Neuronal stem cell (in vitro differentiated cells): ENCODE results near the gene MGRN1.

ENCODE experiments used
- DNase-seq: peaks from one replicate; pipeline ENCODE4 v3.0.0-alpha.2; 2013; ENCODE audit warnings: low spot score
- H2AFZ ChIP-seq: one replicate; pipeline ENCODE4 v1.6.1; 2013; ENCODE audit warnings: mild to moderate bottlenecking, low read length, inconsistent platforms
- H2AK5ac ChIP-seq: 2 replicates; pipeline ENCODE4 v1.6.1; 2013; ENCODE audit warnings: low read depth, mild to moderate bottlenecking, inconsistent platforms, low read length, moderate library complexity, mixed read lengths
- H2BK120ac ChIP-seq: 2 replicates; pipeline ENCODE4 v1.6.1; 2013; ENCODE audit warnings: low read depth, mild to moderate bottlenecking, inconsistent platforms, low read length, moderate library complexity, mixed read lengths
- H2BK12ac ChIP-seq: one replicate; pipeline ENCODE4 v1.6.1; 2013; ENCODE audit warnings: low read length, inconsistent platforms
- H2BK15ac ChIP-seq: 2 replicates; pipeline ENCODE4 v1.6.1; 2013; ENCODE audit warnings: mild to moderate bottlenecking, low read length, inconsistent platforms, mixed read lengths
- H2BK5ac ChIP-seq: one replicate; pipeline ENCODE4 v1.6.1; 2013; ENCODE audit warnings: inconsistent platforms, mild to moderate bottlenecking, low read length, moderate library complexity
- H3K14ac ChIP-seq: one replicate; pipeline ENCODE4 v1.6.1; 2013; ENCODE audit warnings: low read length, inconsistent platforms
- H3K18ac ChIP-seq: 2 replicates; pipeline ENCODE4 v1.6.1; 2013; ENCODE audit warnings: low read length, inconsistent platforms
- H3K23ac ChIP-seq: 2 replicates; pipeline ENCODE4 v1.6.1; 2013; ENCODE audit warnings: low read depth, mild to moderate bottlenecking, mixed read lengths, low read length, inconsistent platforms; ENCODE audit not compliant: poor library complexity
- H3K27ac ChIP-seq: replicated peaks from 3 replicates; pipeline ENCODE4 v1.5.1; 2013; ENCODE audit warnings: low read length, inconsistent platforms
- H3K27me3 ChIP-seq, 3 experiments: 2 replicates each; pipeline ENCODE4 v1.6.1; 2013; ENCODE audit warnings: low read length in 3 of 3, mild to moderate bottlenecking in 2 of 3, inconsistent platforms in 1 of 3, low read depth in 1 of 3, mixed read lengths in 1 of 3, moderate library complexity in 1 of 3; ENCODE audit not compliant: control insufficient read depth in 3 of 3, insufficient read depth in 3 of 3
- H3K36me3 ChIP-seq, 2 donors: replicated peaks in 1 of 2; 2 replicates each; pipeline ENCODE4 v1.6.1; 2013; ENCODE audit warnings: low read length in 2 of 2; ENCODE audit not compliant: control insufficient read depth in 2 of 2, insufficient read depth in 2 of 2
- H3K4ac ChIP-seq: 2 replicates; pipeline ENCODE4 v1.6.1; 2013; ENCODE audit warnings: inconsistent platforms, mild to moderate bottlenecking, low read length, moderate library complexity
- H3K4me1 ChIP-seq, 2 donors: 1 replicate in 1 of 2; 2 replicates in 1 of 2; pipeline ENCODE4 v1.6.1; 2013; ENCODE audit warnings: low read length in 2 of 2, low read depth in 1 of 2; ENCODE audit not compliant: control insufficient read depth in 2 of 2, insufficient read depth in 1 of 2
- H3K4me2 ChIP-seq: one replicate; pipeline ENCODE4 v1.6.1; 2013; ENCODE audit warnings: mild to moderate bottlenecking, low read length, inconsistent platforms; ENCODE audit not compliant: insufficient read depth, poor library complexity, severe bottlenecking
- H3K4me3 ChIP-seq, 2 donors: 2 replicates each; pipeline ENCODE4 v1.5.1; 2013; ENCODE audit warnings: low read length in 2 of 2, mild to moderate bottlenecking in 2 of 2, inconsistent platforms in 1 of 2, moderate library complexity in 1 of 2
- H3K79me1 ChIP-seq: one replicate; pipeline ENCODE4 v1.6.1; 2013; ENCODE audit warnings: low read depth, mild to moderate bottlenecking, inconsistent platforms, low read length, moderate library complexity
- H3K9ac ChIP-seq: one replicate; pipeline ENCODE4 v1.6.1; 2013; ENCODE audit warnings: mild to moderate bottlenecking, low read depth, low read length, inconsistent platforms; ENCODE audit not compliant: poor library complexity
- H3K9me3 ChIP-seq, 2 donors: replicated peaks in 1 of 2; 2 replicates each; pipeline versions ENCODE3 to v1.6.1; 2013; ENCODE audit warnings: low read length in 2 of 2, mild to moderate bottlenecking in 2 of 2, inconsistent platforms in 1 of 2, low read depth in 1 of 2, mixed read lengths in 1 of 2, moderate library complexity in 1 of 2; ENCODE audit not compliant: control insufficient read depth in 2 of 2, insufficient read depth in 1 of 2
- H4K8ac ChIP-seq: one replicate; pipeline ENCODE4 v1.6.1; 2013; ENCODE audit warnings: low read depth, mild to moderate bottlenecking, inconsistent platforms, low read length, moderate library complexity
- H4K91ac ChIP-seq: one replicate; pipeline ENCODE4 v1.6.1; 2013; ENCODE audit warnings: low read length, low read depth, mild to moderate bottlenecking, inconsistent platforms; ENCODE audit not compliant: poor library complexity
- WGBS, 2 donors: extraction: QIAGEN DNeasy Blood & Tissue Kit; methylation state at CpG; one replicate each; pipeline ENCODE4 v1.1.7; 2013; ENCODE audit warnings: missing lambda C conversion rate in 2 of 2, mixed read lengths in 1 of 2; ENCODE audit not compliant: insufficient read length in 2 of 2, insufficient replicate concordance in 1 of 2; ENCODE audit errors: extremely low coverage in 2 of 2; 5-methylcytosine and 5-hydroxymethylcytosine counted together

MGRN1 gene

DNA sequence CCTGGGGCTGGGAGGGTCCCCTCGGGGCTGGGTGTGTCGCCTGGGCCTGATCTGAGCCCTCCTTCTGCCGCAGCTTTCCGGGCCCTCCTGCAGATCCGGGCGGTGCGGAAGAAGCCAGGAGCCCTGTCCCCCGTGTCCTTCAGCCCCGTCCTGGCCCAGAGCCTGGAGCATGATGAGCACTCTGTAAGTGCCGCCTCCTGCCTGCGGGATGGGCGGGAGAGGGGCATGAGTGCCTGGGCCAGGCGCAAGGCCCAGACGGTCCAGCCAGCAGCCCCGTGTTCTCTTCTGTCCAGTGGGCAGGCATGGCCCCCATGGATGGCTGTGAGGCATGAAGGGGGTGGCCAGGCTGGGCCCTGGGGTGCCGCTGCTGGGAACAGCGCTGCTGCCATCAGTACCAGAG lies 52.8 kb downstream of the MGRN1 start:
- no peak overlapping the region for H2AK5ac ChIP-seq
- no CpG with 5 or more reads among the region's 17 CpGs for WGBS, 2 donors
- H3K79me1 ChIP-seq, result peaks cover 6% of the 10 kb centered on the region
- no peak overlapping the region for H3K27ac ChIP-seq
- no peaks in the 10 kb centered on the region for H3K9me3 ChIP-seq
- DNase-seq, result no peak
- H3K4ac ChIP-seq, result peak overlapping the region; percentile 23
- H2BK12ac ChIP-seq, result no peak overlapping the region
- H4K8ac ChIP-seq, result peak overlapping the region; percentile 92
- peaks cover 16 to 70% of the 10 kb centered on the region in 2 donors for H3K36me3 ChIP-seq
- H2BK120ac ChIP-seq, result no peak overlapping the region
- no peak overlapping the region for H2BK15ac ChIP-seq
- no peak overlapping the region for H2BK5ac ChIP-seq
- no peak overlapping the region for H3K9ac ChIP-seq
- H4K91ac ChIP-seq, result no peak overlapping the region
- no peak overlapping the region for H3K18ac ChIP-seq
- no peaks in the 10 kb centered on the region for H3K27me3 ChIP-seq
- no peak overlapping the region for H2AFZ ChIP-seq
- H3K4me3 ChIP-seq, result no peak overlapping the region
- H3K14ac ChIP-seq, result no peak overlapping the region
- no peak overlapping the region for H3K4me2 ChIP-seq
- no peak overlapping the region for H3K23ac ChIP-seq
- no peaks in the 10 kb centered on the region for H3K4me1 ChIP-seq

DNA sequence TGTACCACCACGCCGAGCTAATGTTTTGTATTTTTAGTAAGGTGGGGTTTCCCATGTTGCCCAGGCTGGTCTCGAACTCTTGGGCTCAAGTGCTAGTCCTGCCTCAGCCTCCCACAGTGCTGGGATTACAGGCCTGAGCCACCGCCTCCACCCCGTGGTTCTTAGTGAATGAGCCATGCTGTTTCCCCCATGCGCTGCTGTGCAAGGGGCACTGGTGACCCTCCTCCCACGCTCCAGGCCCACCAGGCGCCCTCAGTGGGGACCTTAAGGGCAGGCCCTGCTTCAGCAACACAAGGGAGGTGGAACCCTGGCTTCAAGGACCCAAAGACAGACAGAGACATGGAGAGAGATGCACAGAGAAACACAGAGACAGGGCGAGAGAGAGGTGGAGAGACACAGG lies 53.4 kb downstream of the MGRN1 start:
- no peaks in the 10 kb centered on the region for H3K27me3 ChIP-seq
- no peaks in the 10 kb centered on the region for H3K4me1 ChIP-seq
- H3K79me1 ChIP-seq, result peaks cover 6% of the 10 kb centered on the region
- H3K36me3 ChIP-seq, result peaks cover 16 to 70% of the 10 kb centered on the region in 2 donors
- H3K4me3 ChIP-seq, result no peak overlapping the region
- H2AK5ac ChIP-seq, result no peak overlapping the region
- H2AFZ ChIP-seq, result no peak overlapping the region
- H3K23ac ChIP-seq, result no peak overlapping the region
- no peak overlapping the region for H2BK15ac ChIP-seq
- no peak overlapping the region for H4K91ac ChIP-seq
- no peak overlapping the region for H3K4ac ChIP-seq
- H3K4me2 ChIP-seq, result no peak overlapping the region
- no peak overlapping the region for H3K14ac ChIP-seq
- no peak for DNase-seq
- H2BK12ac ChIP-seq, result no peak overlapping the region
- no peak overlapping the region for H3K18ac ChIP-seq
- no peak overlapping the region for H2BK5ac ChIP-seq
- no peak overlapping the region for H4K8ac ChIP-seq
- no peak overlapping the region for H3K27ac ChIP-seq
- no peak overlapping the region for H3K9ac ChIP-seq
- H3K9me3 ChIP-seq, result no peaks in the 10 kb centered on the region
- no CpG with 5 or more reads among the region's 9 CpGs for WGBS, 2 donors
- no peak overlapping the region for H2BK120ac ChIP-seq

DNA sequence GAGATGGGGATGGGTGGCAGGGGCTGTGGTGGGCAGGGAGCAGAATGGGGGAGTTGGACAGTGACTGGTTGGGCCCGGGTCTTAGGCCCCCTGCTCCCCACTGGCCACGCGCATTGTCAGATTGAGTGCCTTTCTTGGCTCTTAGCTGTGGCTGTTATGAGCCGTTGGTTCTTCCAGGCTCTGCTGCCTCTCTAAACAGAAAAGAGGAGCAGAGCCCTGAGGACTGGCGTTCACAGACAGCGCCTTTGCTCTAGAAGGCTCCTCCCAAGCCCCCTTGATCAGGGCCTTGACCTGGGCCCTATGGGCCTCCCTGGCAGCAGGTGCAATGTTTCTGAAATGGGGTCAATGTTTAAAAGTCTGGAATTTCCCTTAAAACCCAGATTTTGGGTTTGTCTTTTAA lies 54.0 kb downstream of the MGRN1 start:
- WGBS, 2 donors, result no CpG with 5 or more reads among the region's 6 CpGs
- Histone ChIP-seq H3K18ac (no peak overlapping the region), H2BK5ac (no peak overlapping the region), H4K8ac (no peak overlapping the region), H2BK12ac (no peak overlapping the region), H3K14ac (no peak overlapping the region), H3K9me3 (no peaks in the 10 kb centered on the region), H3K4ac (no peak overlapping the region), H3K36me3 (peaks cover 16 to 70% of the 10 kb centered on the region in 2 donors), H3K79me1 (peaks cover 6% of the 10 kb centered on the region), H3K4me2 (no peak overlapping the region), H3K27ac (no peak overlapping the region), H4K91ac (no peak overlapping the region), H2AK5ac (no peak overlapping the region), H3K9ac (no peak overlapping the region), H3K27me3 (no peaks in the 10 kb centered on the region), H3K4me1 (no peaks in the 10 kb centered on the region), H3K23ac (no peak overlapping the region), H2AFZ (no peak overlapping the region), H2BK120ac (no peak overlapping the region), H3K4me3 (no peak overlapping the region), H2BK15ac (no peak overlapping the region)
- no peak for DNase-seq

DNA sequence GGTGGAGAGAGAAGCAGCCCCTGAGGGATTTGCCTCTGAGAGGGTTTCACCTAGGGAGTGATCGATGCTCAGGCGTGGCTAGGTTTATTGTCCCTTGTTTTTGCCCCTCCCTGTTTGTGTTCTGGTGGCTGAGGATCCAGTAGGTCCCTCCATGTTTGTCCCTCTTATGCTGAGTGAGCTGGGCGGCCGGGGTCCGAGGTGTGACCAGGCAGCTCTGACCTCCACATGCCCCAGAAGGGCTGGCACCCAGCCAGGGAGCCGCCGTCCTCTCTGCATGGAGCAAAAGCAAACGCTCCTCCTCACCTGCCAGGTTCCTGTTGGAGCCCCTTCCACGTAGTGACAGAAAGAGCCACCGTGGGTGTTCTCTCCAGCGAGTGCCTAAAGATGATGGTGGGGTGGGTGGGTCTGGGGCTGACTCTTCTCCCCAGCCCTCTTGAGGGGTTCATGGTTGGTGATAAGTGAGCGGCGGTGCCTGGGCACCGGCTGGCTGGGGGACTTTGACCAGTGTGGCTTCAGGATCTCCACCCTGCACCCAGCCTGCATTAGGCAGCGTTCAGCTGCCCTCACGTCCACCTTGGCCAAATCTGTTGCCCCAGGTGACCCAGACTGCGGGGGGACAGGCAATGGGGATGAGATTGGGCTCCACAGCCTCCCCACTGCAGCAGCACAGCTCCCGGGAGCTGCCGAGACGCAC lies 54.7 kb downstream of the MGRN1 start:
- no peak overlapping the region for H2AFZ ChIP-seq
- H3K36me3 ChIP-seq, result peaks cover 17 to 72% of the 10 kb centered on the region in 2 donors
- H3K27ac ChIP-seq, result no peak overlapping the region
- H2BK12ac ChIP-seq, result no peak overlapping the region
- H2AK5ac ChIP-seq, result no peak overlapping the region
- H3K9ac ChIP-seq, result no peak overlapping the region
- H4K8ac ChIP-seq, result no peak overlapping the region
- no peak overlapping the region for H3K4me2 ChIP-seq
- no peak overlapping the region for H3K4ac ChIP-seq
- peak overlapping the region; percentile 71 for H3K14ac ChIP-seq
- H3K18ac ChIP-seq, result no peak overlapping the region
- H3K79me1 ChIP-seq, result peaks cover 6% of the 10 kb centered on the region
- no peak overlapping the region for H2BK15ac ChIP-seq
- no peak overlapping the region for H4K91ac ChIP-seq
- no peak overlapping the region for H3K23ac ChIP-seq
- H3K9me3 ChIP-seq, result no peaks in the 10 kb centered on the region
- no peaks in the 10 kb centered on the region for H3K27me3 ChIP-seq
- H3K4me1 ChIP-seq, result no peaks in the 10 kb centered on the region
- H2BK5ac ChIP-seq, result peak overlapping the region; percentile 13
- DNase-seq, result no peak
- H3K4me3 ChIP-seq, result no peak overlapping the region
- WGBS, 2 donors, result no CpG with 5 or more reads among the region's 20 CpGs
- no peak overlapping the region for H2BK120ac ChIP-seq
